Lung (tissue), 12 donors: ENCODE data around the gene EFNA4. TPM values are rescaled to one million over a fixed set of nuclear protein-coding genes. Genes with fewer than 3 reads are reported as not detected.

Experiments
- ATAC-seq: fragments of 200-7000 bp; cut with Tn5 transposase; one replicate; pipeline ENCODE4 v1.9.1; 2020; ENCODE audit warnings: moderate number of reproducible peaks; ENCODE audit not compliant: insufficient read depth, low FRiP score
- DNase-seq, 3 donors: peaks; one replicate each; pipeline ENCODE4 v3.0.0-alpha.2; 2013 to 2017
- H3K27ac ChIP-seq, 2 donors: one replicate each; pipeline ENCODE4 v1.5.1; 2013; ENCODE audit warnings: mild to moderate bottlenecking in 2 of 2, moderate library complexity in 2 of 2, control low read depth in 1 of 2, inconsistent platforms in 1 of 2, low read depth in 1 of 2, low read length in 1 of 2
- H3K27me3 ChIP-seq, 3 donors: one replicate each; pipeline ENCODE4 v1.5.1; 2013; ENCODE audit warnings: low read length in 2 of 3; ENCODE audit not compliant: control insufficient read depth in 3 of 3, insufficient read depth in 3 of 3
- H3K36me3 ChIP-seq, 4 donors: one replicate each; pipeline ENCODE4 v1.5.1; 2013; ENCODE audit warnings: low read length in 4 of 4, mild to moderate bottlenecking in 1 of 4, moderate library complexity in 1 of 4; ENCODE audit not compliant: control insufficient read depth in 4 of 4, insufficient read depth in 4 of 4
- H3K4me1 ChIP-seq, 5 donors: one replicate each; pipeline ENCODE4 v1.5.1; 2013; ENCODE audit warnings: low read length in 5 of 5, mild to moderate bottlenecking in 2 of 5, moderate library complexity in 1 of 5; ENCODE audit not compliant: control insufficient read depth in 5 of 5, insufficient read depth in 5 of 5
- H3K4me3 ChIP-seq: one replicate; pipeline ENCODE4 v1.5.1; 2013; ENCODE audit warnings: mild to moderate bottlenecking, control low read depth, moderate library complexity
- H3K9ac ChIP-seq, 2 donors: one replicate each; pipeline ENCODE4 v1.5.1; 2013; ENCODE audit warnings: low read length in 2 of 2, control low read depth in 1 of 2; ENCODE audit not compliant: insufficient read depth in 1 of 2
- H3K9me3 ChIP-seq, 4 donors: one replicate each; pipeline ENCODE4 v1.5.1; 2013; ENCODE audit warnings: low read length in 3 of 4, mild to moderate bottlenecking in 1 of 4, moderate library complexity in 1 of 4; ENCODE audit not compliant: control insufficient read depth in 4 of 4, insufficient read depth in 3 of 4
- WGBS, 2 donors: extraction: QIAGEN DNeasy Blood & Tissue Kit; methylation state at CpG; one replicate each; pipeline ENCODE4 v1.1.7; 2013; 5-methylcytosine and 5-hydroxymethylcytosine counted together
- polyA plus RNA-seq, 2 donors: library from polyadenylated mRNA; stranded (reverse); fragments of 200-250 nt; gene quantifications; one replicate each; pipeline ENCODE4 v1.2.1, GENCODE V29; 2013
- total RNA-seq, 2 donors: library from RNA; depleted of rRNA in 1 of 2; stranded (reverse); fragments of >200 nt in 1 of 2; gene quantifications; one replicate each; pipeline ENCODE4 v1.2.1, GENCODE V29; 2014 to 2021
- TF ChIP-seq, protein P1 (sequence below): IDR thresholded peaks from 2 replicates; pipeline ENCODE4 v1.5.1; 2012; ENCODE audit warnings: mild to moderate bottlenecking; ENCODE audit errors: control extremely low read depth, extremely low read depth
- donor health status: control.
- donor health status: control.
- donor health status: Bipolar disorder and iron deficiency.
- donor health status: healthy.
- donor health status: DM: yes; HTN: yes; CAD: no.

The EFNA4 gene
- total and polyA plus RNA-seq, 4 donors: 8.3 to 13.4 (median 10.2) TPM

DNA sequence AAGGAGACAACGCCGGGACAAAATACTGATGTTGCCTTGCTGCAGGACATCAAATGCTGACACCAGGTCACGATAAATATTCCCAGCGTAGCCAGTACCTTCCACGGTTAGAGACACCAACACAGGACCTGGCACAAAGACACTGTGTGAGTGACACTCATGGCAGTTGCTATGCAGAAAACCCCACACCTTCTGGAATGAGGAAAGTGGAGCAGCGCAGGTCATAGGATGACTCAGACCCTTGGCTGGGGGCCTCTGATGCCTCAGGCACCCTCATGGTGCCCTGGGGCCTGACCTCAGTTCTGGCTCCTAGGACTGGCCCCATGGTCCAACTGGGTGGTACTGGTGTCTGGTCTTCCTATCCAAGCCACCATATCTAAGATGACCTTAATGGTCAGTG, 37.0 kb upstream of the EFNA4 start:
- no peak overlapping the region for H3K27ac ChIP-seq
- no peaks in the 10 kb centered on the region for H3K4me1 ChIP-seq
- H3K36me3 ChIP-seq: no peaks in the 10 kb centered on the region
- H3K9ac ChIP-seq: no peak overlapping the region
- H3K9me3 ChIP-seq: no peaks in the 10 kb centered on the region
- TF ChIP-seq, protein P1, sequence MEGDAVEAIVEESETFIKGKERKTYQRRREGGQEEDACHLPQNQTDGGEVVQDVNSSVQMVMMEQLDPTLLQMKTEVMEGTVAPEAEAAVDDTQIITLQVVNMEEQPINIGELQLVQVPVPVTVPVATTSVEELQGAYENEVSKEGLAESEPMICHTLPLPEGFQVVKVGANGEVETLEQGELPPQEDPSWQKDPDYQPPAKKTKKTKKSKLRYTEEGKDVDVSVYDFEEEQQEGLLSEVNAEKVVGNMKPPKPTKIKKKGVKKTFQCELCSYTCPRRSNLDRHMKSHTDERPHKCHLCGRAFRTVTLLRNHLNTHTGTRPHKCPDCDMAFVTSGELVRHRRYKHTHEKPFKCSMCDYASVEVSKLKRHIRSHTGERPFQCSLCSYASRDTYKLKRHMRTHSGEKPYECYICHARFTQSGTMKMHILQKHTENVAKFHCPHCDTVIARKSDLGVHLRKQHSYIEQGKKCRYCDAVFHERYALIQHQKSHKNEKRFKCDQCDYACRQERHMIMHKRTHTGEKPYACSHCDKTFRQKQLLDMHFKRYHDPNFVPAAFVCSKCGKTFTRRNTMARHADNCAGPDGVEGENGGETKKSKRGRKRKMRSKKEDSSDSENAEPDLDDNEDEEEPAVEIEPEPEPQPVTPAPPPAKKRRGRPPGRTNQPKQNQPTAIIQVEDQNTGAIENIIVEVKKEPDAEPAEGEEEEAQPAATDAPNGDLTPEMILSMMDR: no peak
- no peak for DNase-seq
- no peaks in the 10 kb centered on the region for H3K27me3 ChIP-seq
- H3K4me3 ChIP-seq: no peak overlapping the region
- WGBS, 2 donors: 90 to 94% methylated on average over 6 of the region's 6 CpGs
- peak; percentile 32 for ATAC-seq

DNA sequence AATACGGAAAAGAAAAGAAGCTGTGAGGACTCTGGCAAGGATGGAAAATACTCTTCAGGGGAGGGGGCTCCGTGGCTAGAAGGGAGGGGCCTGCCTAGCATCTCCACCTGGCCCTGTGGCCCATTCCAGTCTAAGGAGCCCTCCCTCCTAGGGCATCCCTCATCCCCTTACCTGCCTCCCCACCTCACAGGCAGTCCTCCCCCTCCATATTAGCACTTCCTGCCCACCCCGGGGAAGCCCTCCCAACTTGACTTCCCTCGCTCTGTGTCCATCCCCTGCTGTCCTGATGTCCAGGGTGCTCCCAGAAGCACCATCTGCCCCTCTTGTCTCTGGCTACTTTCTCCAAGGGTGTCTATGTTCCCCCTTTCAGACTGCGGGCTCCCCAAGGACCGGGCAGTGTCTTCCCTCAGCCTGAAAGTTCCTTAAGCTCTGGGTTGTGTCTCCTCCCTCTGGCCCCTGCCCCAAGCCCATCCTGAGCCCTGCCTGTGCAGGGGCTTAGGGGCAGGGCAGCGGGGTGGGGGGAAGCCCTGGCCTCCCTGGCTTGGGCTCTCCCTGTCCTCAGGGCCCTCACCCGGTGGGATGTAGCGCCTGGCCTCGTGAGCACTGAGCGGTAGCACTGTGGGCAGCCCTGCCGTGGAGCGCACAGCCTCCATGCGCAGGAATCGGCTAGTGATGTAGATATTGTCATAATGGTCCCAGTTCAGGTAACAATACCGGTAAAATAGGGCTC, 33.9 kb upstream of the EFNA4 start:
- Histone ChIP-seq H3K27ac (no peak overlapping the region), H3K36me3 (no peaks in the 10 kb centered on the region), H3K9me3 (no peaks in the 10 kb centered on the region), H3K4me3 (no peak overlapping the region), H3K27me3 (no peaks in the 10 kb centered on the region), H3K9ac (no peak overlapping the region), H3K4me1 (no peaks in the 10 kb centered on the region)
- TF ChIP-seq, protein P1: no peak
- DNase-seq: no peak
- 86 to 89% methylated on average over 15 to 16 of the region's 16 CpGs for WGBS, 2 donors
- no peak for ATAC-seq

DNA sequence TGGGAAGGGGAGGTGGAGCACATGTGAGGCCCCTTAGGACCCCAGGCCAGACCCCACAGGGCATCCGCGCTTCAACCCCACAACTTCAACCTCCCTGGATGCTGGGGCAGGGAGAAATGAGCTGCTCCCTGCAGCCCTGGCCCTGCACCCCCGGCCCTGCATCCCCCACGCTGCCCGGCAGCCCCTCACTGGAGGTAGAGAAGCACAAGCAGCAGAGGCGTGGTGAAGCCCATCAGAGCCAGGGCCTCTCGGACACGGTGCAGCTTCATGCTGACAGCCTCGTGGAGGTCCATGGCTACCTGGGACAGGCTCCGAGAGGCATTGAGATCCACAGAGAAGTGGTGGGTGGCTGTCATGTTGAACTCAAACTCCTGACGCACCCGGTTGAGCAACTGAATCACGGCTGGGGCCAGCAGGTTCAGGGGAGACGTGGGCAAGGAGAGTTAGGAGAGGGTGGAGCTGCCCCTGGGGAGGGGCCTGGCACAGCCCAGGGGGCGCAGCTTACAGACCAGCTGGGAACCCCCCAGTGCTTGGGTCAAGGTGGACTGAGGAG, 33.2 kb upstream of the EFNA4 start:
- no peak overlapping the region for H3K9ac ChIP-seq
- no peak for ATAC-seq
- no peaks in the 10 kb centered on the region for H3K36me3 ChIP-seq
- H3K4me3 ChIP-seq: no peak overlapping the region
- TF ChIP-seq, protein P1: no peak
- H3K27me3 ChIP-seq: no peaks in the 10 kb centered on the region
- no peaks in the 10 kb centered on the region for H3K4me1 ChIP-seq
- no peak overlapping the region for H3K27ac ChIP-seq
- 87 to 88% methylated on average over 14 to 15 of the region's 15 CpGs for WGBS, 2 donors
- DNase-seq: no peak
- H3K9me3 ChIP-seq: no peaks in the 10 kb centered on the region

DNA sequence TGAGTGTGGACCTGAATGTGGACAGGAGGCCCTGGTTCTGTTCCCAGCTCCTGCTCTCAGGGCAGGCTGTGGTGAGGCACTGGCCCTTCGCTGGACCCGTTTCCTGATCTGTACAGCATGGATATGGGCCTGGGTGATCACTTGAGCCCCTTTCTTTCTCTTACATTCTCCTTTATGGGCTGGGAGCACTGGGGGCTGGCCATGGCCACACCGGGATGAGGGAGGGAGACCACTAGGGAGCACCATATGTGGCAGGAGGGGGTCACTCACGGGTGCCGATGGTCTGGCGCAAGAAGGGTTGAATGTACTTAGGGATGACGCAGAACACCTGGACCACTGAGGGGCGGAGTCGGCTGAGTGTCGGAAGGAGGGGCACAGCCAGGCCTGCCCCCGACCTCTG, 32.6 kb upstream of the EFNA4 start:
- Histone ChIP-seq H3K27me3 (no peaks in the 10 kb centered on the region), H3K4me3 (no peak overlapping the region), H3K36me3 (no peaks in the 10 kb centered on the region), H3K9me3 (no peaks in the 10 kb centered on the region), H3K27ac (no peak overlapping the region), H3K4me1 (no peaks in the 10 kb centered on the region), H3K9ac (no peak overlapping the region)
- WGBS, 2 donors: 83 to 86% methylated on average over 11 of the region's 11 CpGs
- ATAC-seq (no peak), DNase-seq (no peak)
- TF ChIP-seq, protein P1: no peak
